ENCODE results near the gene SHB. TPM values are rescaled to one million over a fixed set of nuclear protein-coding genes. Genes with fewer than 3 reads are reported as not detected.

SHB gene
- total and polyA plus RNA-seq, 2 of the 13 experiments (the other 11 are each of a cell fraction or from before 2014, with no cell fraction given) = 19.4 to 20.7 TPM

- TF ChIP-seq ZNF687 (CRISPR knock-in tag; IDR thresholded peaks at IDR 0.05) = peak; percentile 6; the same call in 1 of the 2 replicates
- TF ChIP-seq ATF7-NPFF (CRISPR knock-in tag; IDR thresholded peaks at IDR 0.05; ENCODE audit: low read depth) = peak; percentile 48; the same call in 1 of the 2 replicates
- TF ChIP-seq ZC3H13 (CRISPR knock-in tag; IDR thresholded peaks at IDR 0.05) = 0 out of 2 replicates have a peak, but pooled peaks have one; percentile 68
- no peak for TF ChIP-seq PRDM15 (CRISPR knock-in tag; IDR thresholded peaks at IDR 0.05)
- no peak for TF ChIP-seq RNF2 (conservative IDR thresholded peaks at IDR 0.05; ENCODE audit: low read depth)
- TF ChIP-seq ZNF556 (CRISPR knock-in tag; IDR thresholded peaks at IDR 0.05; ENCODE audit: borderline replicate concordance) = no peak
- 0 out of 2 replicates have a peak, but pooled peaks have one; percentile 18 for TF ChIP-seq ARID4A (CRISPR knock-in tag; IDR thresholded peaks at IDR 0.05; ENCODE audit: borderline replicate concordance)
- TF ChIP-seq ZSCAN31 (CRISPR knock-in tag; IDR thresholded peaks at IDR 0.05; ENCODE audit: low read depth) = no peak
These were observed 957 bp downstream of the SHB start (continued) for GRCh38 chr9:38067859-38068681.

All from HepG2 (cell line).